Inferior parietal cortex (tissue), 1 donor: ENCODE data around the gene SH3BGRL3.

ENCODE experiments used
- DNase-seq: peaks from one replicate; pipeline ENCODE4 v3.0.0-alpha.2; 2016; ENCODE audit errors: extremely low spot score

SH3BGRL3 gene

GRCh38 chr1:26277719-26278118 is 2.2 kb upstream of the SH3BGRL3 start:
- no peak for DNase-seq

DNA sequence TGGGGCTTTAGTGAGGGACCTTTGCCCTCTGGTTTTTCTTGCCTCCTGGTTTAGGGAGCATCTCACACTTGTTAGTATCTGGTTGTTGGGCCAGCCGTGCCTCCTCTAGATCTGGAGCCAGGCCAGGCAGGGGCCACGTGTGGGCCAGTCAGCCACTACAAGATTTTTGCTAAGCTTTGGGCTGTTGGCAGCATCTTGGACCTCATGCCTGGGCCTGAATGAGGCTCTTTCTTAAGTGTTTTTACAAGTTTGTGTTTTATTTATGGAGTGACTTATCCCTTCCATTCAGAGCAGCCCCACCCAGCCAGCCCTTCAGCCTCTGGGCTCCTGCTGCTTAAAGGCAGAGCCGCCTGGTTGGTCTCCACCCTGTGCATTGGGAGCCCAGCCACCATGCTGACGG is 1.6 kb upstream of the SH3BGRL3 start:
- DNase-seq = no peak

GRCh38 chr1:26278724-26279455 is 996 bp upstream of the SH3BGRL3 start:
- no peak for DNase-seq

GRCh38 chr1:26280333-26281042 is 602 bp downstream of the SH3BGRL3 start:
- DNase-seq = no peak

GRCh38 chr1:26281091-26281958 is 1.4 kb downstream of the SH3BGRL3 start:
- DNase-seq = no peak

DNA sequence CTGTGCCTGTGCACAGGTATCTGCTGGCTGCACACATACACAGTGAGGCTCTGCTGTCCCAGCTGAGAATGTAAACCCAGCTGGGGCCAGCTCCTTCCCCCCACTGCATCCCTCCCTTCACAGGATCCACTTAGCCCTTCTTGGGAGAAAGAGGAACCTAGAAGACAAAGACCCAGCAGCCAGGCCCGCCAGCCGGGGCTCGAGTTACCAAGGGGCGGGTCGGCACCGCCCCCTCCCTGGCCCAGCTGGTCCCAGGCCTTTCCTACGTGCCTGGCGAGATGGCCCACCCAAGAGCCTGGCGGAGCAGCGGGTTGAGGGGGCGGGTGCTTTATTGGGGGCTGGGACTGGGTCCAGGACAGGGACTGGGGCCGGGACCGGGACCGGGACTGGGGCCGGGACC is 2.1 kb downstream of the SH3BGRL3 start:
- no peak for DNase-seq

GRCh38 chr1:26282401-26282918 is 2.6 kb downstream of the SH3BGRL3 start:
- no peak for DNase-seq

DNA sequence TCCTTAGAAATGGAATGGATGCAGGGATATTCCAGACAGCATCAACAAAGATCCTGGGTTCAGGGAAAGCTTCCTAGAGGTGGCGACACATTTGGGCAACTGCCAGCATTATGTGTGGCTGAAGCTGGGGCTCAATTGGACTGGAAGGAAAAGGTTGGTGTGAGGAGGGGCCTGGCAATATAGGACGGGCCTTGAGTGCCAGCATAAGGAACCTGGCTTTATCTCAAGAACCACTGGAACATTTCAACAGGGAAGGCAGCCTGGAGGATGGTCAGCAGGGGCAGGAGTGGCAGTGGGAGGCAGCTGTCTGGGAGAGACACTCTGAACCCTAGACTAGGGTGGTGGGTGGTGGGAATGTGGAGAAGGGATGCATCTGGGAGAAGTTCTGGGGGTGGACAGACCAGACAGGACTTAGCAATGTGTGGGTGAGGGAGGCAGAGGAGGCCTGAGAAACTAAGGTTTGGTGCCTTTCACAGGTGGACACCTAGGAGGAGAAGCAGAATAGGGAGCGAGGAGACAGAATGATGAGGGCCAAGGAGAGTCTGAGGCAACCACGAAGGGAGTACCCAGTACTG is 3.5 kb downstream of the SH3BGRL3 start:
- no peak for DNase-seq

DNA sequence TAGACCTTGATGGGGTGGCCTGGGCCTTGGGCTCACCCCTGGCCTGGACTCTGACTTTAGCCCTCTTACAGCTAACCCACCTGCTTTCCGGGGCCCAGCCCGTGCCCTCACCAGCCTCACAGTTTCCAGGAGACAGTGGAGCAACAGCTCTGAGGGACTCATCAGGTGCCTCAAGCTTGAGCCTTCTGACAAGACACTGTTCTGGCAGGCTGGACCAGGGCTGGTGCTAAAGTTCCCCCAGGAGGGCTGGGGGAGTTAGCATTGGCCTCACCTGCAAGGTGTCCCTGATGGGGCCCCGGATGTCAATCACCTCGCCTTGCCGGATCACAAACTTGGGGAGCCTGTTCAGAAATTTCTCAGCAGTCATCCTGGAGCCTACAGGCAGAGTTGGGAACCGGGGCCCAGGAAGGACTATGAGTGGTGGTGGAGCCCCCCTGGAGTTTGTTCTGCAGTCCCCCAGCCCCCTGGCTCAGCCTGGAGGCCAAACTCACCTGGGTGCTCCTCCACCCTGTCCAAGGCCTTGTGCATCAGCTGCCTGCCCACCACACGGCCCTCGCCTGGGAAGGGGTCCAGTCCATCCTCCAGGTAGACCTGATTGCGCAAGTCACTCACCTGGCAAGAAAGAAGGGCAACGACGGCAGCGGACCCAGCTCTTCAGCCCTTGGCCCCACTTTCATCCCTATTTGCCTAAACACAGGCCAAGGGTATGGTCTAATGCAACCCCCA is 4.1 kb downstream of the SH3BGRL3 start:
- no peak for DNase-seq

DNA sequence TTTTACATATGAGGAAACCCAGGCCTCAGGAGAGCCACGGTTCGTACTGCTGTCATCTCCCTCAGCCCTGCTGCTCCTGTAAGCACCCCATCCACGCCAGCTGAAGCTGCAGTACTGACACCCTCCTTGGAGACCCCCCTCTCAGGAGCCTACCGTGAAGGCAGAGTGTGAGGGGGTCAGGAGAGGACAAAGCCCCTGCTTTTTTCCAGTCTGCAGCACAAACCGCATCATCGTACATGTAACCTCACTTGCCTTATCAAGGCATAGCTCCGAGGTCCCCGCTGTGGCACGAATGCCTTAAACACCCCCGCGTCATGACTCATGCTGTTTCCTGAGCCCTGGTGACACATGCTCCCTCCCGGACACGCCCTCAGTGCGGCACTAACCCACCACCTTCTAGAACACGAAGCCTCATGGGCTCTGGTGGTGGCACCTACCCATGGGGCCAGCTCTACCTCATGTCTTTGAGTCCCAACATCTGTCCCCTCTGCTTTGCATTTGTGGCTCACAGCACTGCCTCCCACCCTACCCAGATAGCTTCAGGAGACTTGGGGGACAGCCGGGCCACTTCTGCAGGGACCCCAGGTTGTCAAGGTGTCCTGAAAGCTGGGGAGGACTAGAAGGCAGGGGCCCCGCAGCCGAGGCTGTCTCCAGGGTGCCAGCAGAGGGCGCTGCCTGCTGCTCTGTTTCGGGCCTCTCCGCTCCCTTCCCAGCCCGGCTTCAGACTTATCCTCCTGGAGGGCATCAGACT is 4.9 kb downstream of the SH3BGRL3 start:
- peak; percentile 66 for DNase-seq

- no peak for DNase-seq
Observed at GRCh38 chr1:26285366-26286063, 5.6 kb downstream of the SH3BGRL3 start.

- DNase-seq = no peak
Observed at GRCh38 chr1:26286064-26286416, 6.2 kb downstream of the SH3BGRL3 start.

GRCh38 chr1:26287033-26287711 is 7.3 kb downstream of the SH3BGRL3 start:
- DNase-seq = no peak

DNA sequence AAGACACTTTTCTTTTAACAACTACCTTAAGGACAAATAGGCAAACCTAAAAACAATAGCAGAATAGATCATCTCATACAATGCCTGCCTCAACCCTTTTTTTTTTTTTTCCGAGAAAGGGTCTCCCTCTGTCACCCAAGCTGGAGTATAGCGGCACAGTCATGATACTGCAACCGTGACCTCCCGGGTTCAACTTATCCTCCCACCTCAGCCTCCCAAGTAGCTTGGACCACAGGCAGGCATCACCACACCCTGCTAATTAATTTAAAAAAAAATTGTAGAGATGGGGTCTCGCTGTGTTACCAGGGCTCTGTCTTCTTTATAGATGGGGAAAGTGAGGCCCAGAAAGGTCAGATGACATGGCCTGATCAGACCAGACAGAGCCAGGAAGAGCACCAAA is 7.9 kb downstream of the SH3BGRL3 start:
- no peak for DNase-seq

DNA sequence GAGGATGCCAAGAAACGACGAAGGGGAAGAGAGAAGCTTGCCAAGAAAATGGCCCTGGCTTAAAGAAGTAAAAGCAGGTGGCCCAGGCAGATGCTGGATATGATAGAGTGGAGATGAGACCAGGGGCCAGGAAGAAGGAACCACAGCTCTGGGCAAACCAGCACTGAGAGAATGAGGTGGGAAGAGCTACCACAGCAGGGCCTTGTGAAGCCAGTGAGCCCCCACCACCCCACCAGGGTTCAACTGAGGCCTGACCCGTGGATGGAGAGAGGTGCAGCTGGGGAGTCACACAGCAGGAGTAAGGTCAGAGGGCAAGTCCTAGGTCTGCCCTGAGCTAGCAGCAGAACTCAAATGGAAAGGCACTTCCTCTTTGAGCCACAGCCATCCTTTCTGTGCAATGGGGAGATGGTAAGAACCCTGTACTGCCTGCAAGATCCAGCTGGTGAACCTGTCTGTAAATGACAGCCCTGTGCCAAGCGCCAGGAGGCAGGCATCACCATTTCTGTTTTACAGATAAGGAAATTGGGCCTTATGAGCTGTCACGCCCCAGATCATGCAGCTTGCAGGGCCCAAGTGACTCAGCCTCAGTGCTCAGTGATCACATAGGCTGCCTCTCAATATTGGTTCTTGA is 8.5 kb downstream of the SH3BGRL3 start:
- DNase-seq = no peak

- no peak for DNase-seq
Observed at GRCh38 chr1:26289158-26290059, 9.5 kb downstream of the SH3BGRL3 start.

DNA sequence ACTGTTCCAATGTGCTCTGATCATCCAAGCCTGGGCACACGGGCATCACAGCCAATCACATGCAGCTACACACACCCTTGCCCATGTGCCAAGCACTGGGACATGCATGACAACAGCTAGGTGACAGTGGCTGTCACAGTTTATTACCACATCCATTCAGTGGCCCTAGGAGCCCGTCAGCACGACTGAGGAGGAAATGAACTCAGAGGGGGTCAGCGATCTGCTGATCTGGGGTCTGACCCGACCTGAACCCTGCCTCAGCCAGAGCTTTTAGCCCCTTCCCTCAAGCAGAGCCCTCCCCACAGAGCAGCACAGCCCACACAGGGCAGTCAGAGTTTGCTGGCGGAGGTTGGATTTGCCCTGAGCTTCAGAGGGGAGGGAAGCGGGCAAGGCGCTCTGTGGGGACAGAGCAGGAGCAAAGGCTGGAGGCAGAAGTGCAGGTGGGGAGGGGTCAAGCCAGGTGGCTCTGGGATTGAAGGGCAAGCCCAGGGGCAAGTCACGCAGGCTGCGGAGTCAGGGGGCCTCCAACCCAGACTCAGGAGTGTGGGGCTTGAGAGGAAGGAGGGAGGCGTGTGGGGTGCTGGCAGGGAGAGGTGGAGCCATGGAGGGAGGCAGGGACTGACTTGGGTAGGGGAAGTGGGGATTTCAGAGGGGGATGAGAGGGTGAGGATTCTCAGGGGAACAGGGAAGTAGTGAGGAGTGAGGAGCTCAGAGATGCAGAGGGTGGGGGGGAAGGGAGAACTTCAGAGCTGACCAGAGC is 10.4 kb downstream of the SH3BGRL3 start:
- no peak for DNase-seq
